Adipocyte (in vitro differentiated cells): ENCODE measurements around the gene PARP11.
"Not testable (repeated sequence)": the region's sequence is repeated elsewhere in the genome, so short reads cannot be mapped to it uniquely, and the experiment has no call there.

ENCODE experiments used
- DNase-seq: peaks from one replicate; pipeline ENCODE4 v3.0.0-alpha.2; 2015; ENCODE audit warnings: low read depth
- H3K27me3 ChIP-seq: replicated peaks from 2 replicates; pipeline ENCODE4 v1.7.0; 2013; ENCODE audit warnings: mild to moderate bottlenecking, low read length, moderate library complexity; ENCODE audit not compliant: control insufficient read depth, insufficient read depth
- H3K36me3 ChIP-seq: 2 replicates; pipeline ENCODE4 v1.7.0; 2013; ENCODE audit warnings: low read length, mild to moderate bottlenecking, moderate library complexity; ENCODE audit not compliant: control insufficient read depth, insufficient read depth, severe bottlenecking
- H3K4me1 ChIP-seq: 2 replicates; pipeline ENCODE4 v1.7.0; 2013; ENCODE audit warnings: mild to moderate bottlenecking, low read length, moderate library complexity; ENCODE audit not compliant: control insufficient read depth, insufficient read depth
- H3K4me3 ChIP-seq: 2 replicates; pipeline ENCODE4 v1.7.0; 2013; ENCODE audit warnings: mild to moderate bottlenecking, low read length, moderate library complexity
- H3K9ac ChIP-seq: 2 replicates; pipeline ENCODE4 v1.7.0; 2013; ENCODE audit warnings: mild to moderate bottlenecking, low read length, moderate library complexity
- H3K9me3 ChIP-seq: 2 replicates; pipeline ENCODE4 v1.7.0; 2013; ENCODE audit warnings: mild to moderate bottlenecking, low read length, moderate library complexity; ENCODE audit not compliant: control insufficient read depth

PARP11 gene

GRCh38 chr12:3838701-3839548 is 34.3 kb downstream of the PARP11 start:
- H3K27me3 ChIP-seq, H3K9ac ChIP-seq, H3K9me3 ChIP-seq, DNase-seq, H3K4me1 ChIP-seq, H3K4me3 ChIP-seq, H3K36me3 ChIP-seq: not testable (repeated sequence)

- no peaks in the 10 kb centered on the region for H3K27me3 ChIP-seq
- H3K4me1 ChIP-seq, result no peaks in the 10 kb centered on the region
- no peaks in the 10 kb centered on the region for H3K36me3 ChIP-seq
- no peaks in the 10 kb centered on the region for H3K9me3 ChIP-seq
- no peak overlapping the region for H3K4me3 ChIP-seq
- DNase-seq, result no peak
- H3K9ac ChIP-seq, result no peak overlapping the region
Measured at GRCh38 chr12:3838076-3838475, 35.1 kb downstream of the PARP11 start.

GRCh38 chr12:3837049-3837448 is 36.1 kb downstream of the PARP11 start:
- H3K4me1 ChIP-seq, result no peaks in the 10 kb centered on the region
- no peak overlapping the region for H3K9ac ChIP-seq
- H3K27me3 ChIP-seq, result no peaks in the 10 kb centered on the region
- no peaks in the 10 kb centered on the region for H3K9me3 ChIP-seq
- no peak for DNase-seq
- no peak overlapping the region for H3K4me3 ChIP-seq
- H3K36me3 ChIP-seq, result no peaks in the 10 kb centered on the region

- Histone ChIP-seq H3K9ac (no peak overlapping the region), H3K36me3 (no peaks in the 10 kb centered on the region), H3K4me3 (no peak overlapping the region), H3K4me1 (no peaks in the 10 kb centered on the region), H3K27me3 (no peaks in the 10 kb centered on the region), H3K9me3 (no peaks in the 10 kb centered on the region)
- no peak for DNase-seq
Measured at GRCh38 chr12:3836641-3837040, 36.6 kb downstream of the PARP11 start.

GRCh38 chr12:3835914-3836313 is 37.3 kb downstream of the PARP11 start:
- Histone ChIP-seq H3K9me3 (no peaks in the 10 kb centered on the region), H3K9ac (no peak overlapping the region), H3K4me1 (no peaks in the 10 kb centered on the region), H3K27me3 (no peaks in the 10 kb centered on the region), H3K36me3 (no peaks in the 10 kb centered on the region), H3K4me3 (no peak overlapping the region)
- DNase-seq, result no peak

GRCh38 chr12:3834774-3835173 is 38.4 kb downstream of the PARP11 start:
- no peak for DNase-seq
- Histone ChIP-seq H3K9me3 (no peaks in the 10 kb centered on the region), H3K9ac (no peak overlapping the region), H3K4me1 (no peaks in the 10 kb centered on the region), H3K27me3 (no peaks in the 10 kb centered on the region), H3K36me3 (no peaks in the 10 kb centered on the region), H3K4me3 (no peak overlapping the region)

GRCh38 chr12:3833670-3834310 is 39.4 kb downstream of the PARP11 start:
- Histone ChIP-seq H3K36me3 (no peaks in the 10 kb centered on the region), H3K9me3 (no peaks in the 10 kb centered on the region), H3K4me1 (no peaks in the 10 kb centered on the region), H3K4me3 (no peak overlapping the region), H3K27me3 (no peaks in the 10 kb centered on the region), H3K9ac (no peak overlapping the region)
- no peak for DNase-seq

GRCh38 chr12:3832738-3833137 is 40.5 kb downstream of the PARP11 start:
- DNase-seq, result no peak
- Histone ChIP-seq H3K4me1 (peaks cover 2% of the 10 kb centered on the region), H3K27me3 (no peaks in the 10 kb centered on the region), H3K4me3 (no peak overlapping the region), H3K36me3 (no peaks in the 10 kb centered on the region), H3K9ac (no peak overlapping the region), H3K9me3 (no peaks in the 10 kb centered on the region)

GRCh38 chr12:3828888-3829287 is 44.3 kb downstream of the PARP11 start:
- no peaks in the 10 kb centered on the region for H3K27me3 ChIP-seq
- peaks cover 13% of the 10 kb centered on the region for H3K36me3 ChIP-seq
- no peak overlapping the region for H3K4me3 ChIP-seq
- no peaks in the 10 kb centered on the region for H3K9me3 ChIP-seq
- no peak overlapping the region for H3K9ac ChIP-seq
- peaks cover 8% of the 10 kb centered on the region for H3K4me1 ChIP-seq
- DNase-seq, result no peak

- Histone ChIP-seq H3K4me3 (no peak overlapping the region), H3K36me3 (peaks cover 13% of the 10 kb centered on the region), H3K4me1 (peaks cover 8% of the 10 kb centered on the region), H3K9ac (no peak overlapping the region), H3K27me3 (no peaks in the 10 kb centered on the region), H3K9me3 (no peaks in the 10 kb centered on the region)
- DNase-seq, result no peak
Measured at GRCh38 chr12:3827301-3828000, 45.7 kb downstream of the PARP11 start.

GRCh38 chr12:3821441-3821840 is 51.8 kb downstream of the PARP11 start:
- DNase-seq, result no peak
- Histone ChIP-seq H3K36me3 (peaks cover 12% of the 10 kb centered on the region), H3K4me1 (no peaks in the 10 kb centered on the region), H3K4me3 (no peak overlapping the region), H3K27me3 (no peaks in the 10 kb centered on the region), H3K9ac (no peak overlapping the region), H3K9me3 (no peaks in the 10 kb centered on the region)
